ENCODE measurements around the gene IVNS1ABP.
A peak's percentile ranks its signal among the peaks of the same experiment; 100 is the strongest.
"Not testable (repeated sequence)": the region's sequence is repeated elsewhere in the genome, so short reads cannot be mapped to it uniquely, and the experiment has no call there.

The IVNS1ABP gene

DNA sequence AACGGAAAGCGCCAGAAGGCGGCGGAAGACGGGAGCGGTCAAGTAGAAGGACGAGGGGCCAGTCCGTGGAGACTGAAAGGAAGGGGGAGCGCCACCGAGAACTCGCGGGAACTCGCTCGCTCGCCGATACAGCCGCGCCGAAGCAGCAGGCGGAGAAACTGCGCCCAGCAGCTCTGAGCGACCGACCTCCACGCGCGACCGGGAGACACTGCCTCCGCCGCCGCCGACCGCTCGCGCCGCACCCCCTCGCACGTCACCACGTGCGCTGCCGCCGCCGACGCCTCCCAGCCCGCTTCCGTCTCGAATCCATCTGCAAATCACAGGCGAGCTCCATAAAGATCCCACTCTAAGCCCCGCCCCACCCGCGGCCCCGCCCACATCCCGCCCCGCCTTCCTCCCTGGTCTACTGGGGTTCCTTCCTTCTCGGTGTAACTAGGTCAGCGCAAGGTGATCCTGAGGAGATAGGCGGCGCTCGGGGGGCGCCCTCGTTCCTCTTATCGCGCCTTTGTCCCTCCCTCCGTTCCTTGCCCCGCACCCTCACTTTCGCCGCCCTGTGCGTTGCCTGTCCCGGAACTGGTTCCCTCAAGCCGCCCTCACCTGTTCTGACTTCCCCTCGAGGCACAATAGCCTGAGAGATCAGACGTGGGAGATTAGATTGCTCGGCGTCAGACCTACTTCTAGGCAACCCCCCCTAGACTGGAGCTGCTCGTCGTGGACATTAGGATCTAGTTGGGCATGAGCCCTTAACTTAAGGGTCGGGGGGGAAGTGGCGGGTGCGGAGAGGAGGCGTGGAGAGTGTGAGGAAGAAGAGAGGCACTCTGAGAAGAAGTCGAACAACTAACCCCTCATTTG lies at the start of gene IVNS1ABP:
TSS of gene IVNS1ABP (minus strand) at position 210 of the 852 bp plus-strand sequence. CDS start 7,750 bp downstream, outside the sequence.
- peaks cover 26% of the 10 kb centered on the region for H3K36me3 Mint-ChIP-seq (ENCODE audit: low read depth)
- peak within 1 kb of the TSS; percentile 100 for H3K27ac Mint-ChIP-seq
- TF ChIP-seq, protein P1, sequence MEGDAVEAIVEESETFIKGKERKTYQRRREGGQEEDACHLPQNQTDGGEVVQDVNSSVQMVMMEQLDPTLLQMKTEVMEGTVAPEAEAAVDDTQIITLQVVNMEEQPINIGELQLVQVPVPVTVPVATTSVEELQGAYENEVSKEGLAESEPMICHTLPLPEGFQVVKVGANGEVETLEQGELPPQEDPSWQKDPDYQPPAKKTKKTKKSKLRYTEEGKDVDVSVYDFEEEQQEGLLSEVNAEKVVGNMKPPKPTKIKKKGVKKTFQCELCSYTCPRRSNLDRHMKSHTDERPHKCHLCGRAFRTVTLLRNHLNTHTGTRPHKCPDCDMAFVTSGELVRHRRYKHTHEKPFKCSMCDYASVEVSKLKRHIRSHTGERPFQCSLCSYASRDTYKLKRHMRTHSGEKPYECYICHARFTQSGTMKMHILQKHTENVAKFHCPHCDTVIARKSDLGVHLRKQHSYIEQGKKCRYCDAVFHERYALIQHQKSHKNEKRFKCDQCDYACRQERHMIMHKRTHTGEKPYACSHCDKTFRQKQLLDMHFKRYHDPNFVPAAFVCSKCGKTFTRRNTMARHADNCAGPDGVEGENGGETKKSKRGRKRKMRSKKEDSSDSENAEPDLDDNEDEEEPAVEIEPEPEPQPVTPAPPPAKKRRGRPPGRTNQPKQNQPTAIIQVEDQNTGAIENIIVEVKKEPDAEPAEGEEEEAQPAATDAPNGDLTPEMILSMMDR (IDR thresholded peaks at IDR 0.05) = no peak
- H3K27me3 Mint-ChIP-seq (ENCODE audit: low read depth, poor library complexity) = no peaks in the 10 kb centered on the region
- peaks cover 6% of the 10 kb centered on the region for H3K9me3 Mint-ChIP-seq
- peak; percentile 90 for DNase-seq
- peaks cover 64% of the 10 kb centered on the region for H3K4me1 Mint-ChIP-seq
- H3K4me3 Mint-ChIP-seq = peak within 1 kb of the TSS; percentile 96

GRCh38 chr1:185365951-185366350 lies 48.9 kb upstream of the IVNS1ABP start:
- Mint-ChIP-seq H3K4me3 (no peak overlapping the region), H3K27ac (no peak overlapping the region), H3K36me3 (ENCODE audit: low read depth) (no peaks in the 10 kb centered on the region), H3K27me3 (ENCODE audit: low read depth, poor library complexity) (peaks cover 3% of the 10 kb centered on the region), H3K9me3 (peaks cover 17% of the 10 kb centered on the region), H3K4me1 (no peaks in the 10 kb centered on the region)
- DNase-seq = no peak
- TF ChIP-seq, protein P1 (IDR thresholded peaks at IDR 0.05) = no peak

GRCh38 chr1:185364528-185364927 lies 47.5 kb upstream of the IVNS1ABP start:
- H3K27me3 Mint-ChIP-seq (ENCODE audit: low read depth, poor library complexity); H3K27ac Mint-ChIP-seq; H3K36me3 Mint-ChIP-seq (ENCODE audit: low read depth); DNase-seq; H3K4me3 Mint-ChIP-seq; H3K4me1 Mint-ChIP-seq: not testable (repeated sequence)
- peaks cover 20% of the 10 kb centered on the region for H3K9me3 Mint-ChIP-seq

GRCh38 chr1:185363205-185363604 lies 46.2 kb upstream of the IVNS1ABP start:
- H3K27me3 Mint-ChIP-seq (ENCODE audit: low read depth, poor library complexity) = no peaks in the 10 kb centered on the region
- H3K4me1 Mint-ChIP-seq = no peaks in the 10 kb centered on the region
- H3K27ac Mint-ChIP-seq = no peak overlapping the region
- H3K36me3 Mint-ChIP-seq (ENCODE audit: low read depth) = no peaks in the 10 kb centered on the region
- peaks cover 23% of the 10 kb centered on the region for H3K9me3 Mint-ChIP-seq
- no peak for DNase-seq
- TF ChIP-seq, protein P1 (IDR thresholded peaks at IDR 0.05) = no peak
- no peak overlapping the region for H3K4me3 Mint-ChIP-seq

GRCh38 chr1:185360714-185361113 lies 43.7 kb upstream of the IVNS1ABP start:
- Mint-ChIP-seq H3K27ac (no peak overlapping the region), H3K4me3 (no peak overlapping the region), H3K36me3 (ENCODE audit: low read depth) (no peaks in the 10 kb centered on the region), H3K9me3 (peaks cover 23% of the 10 kb centered on the region), H3K4me1 (no peaks in the 10 kb centered on the region), H3K27me3 (ENCODE audit: low read depth, poor library complexity) (no peaks in the 10 kb centered on the region)
- no peak for DNase-seq
- TF ChIP-seq, protein P1 (IDR thresholded peaks at IDR 0.05) = no peak

DNA sequence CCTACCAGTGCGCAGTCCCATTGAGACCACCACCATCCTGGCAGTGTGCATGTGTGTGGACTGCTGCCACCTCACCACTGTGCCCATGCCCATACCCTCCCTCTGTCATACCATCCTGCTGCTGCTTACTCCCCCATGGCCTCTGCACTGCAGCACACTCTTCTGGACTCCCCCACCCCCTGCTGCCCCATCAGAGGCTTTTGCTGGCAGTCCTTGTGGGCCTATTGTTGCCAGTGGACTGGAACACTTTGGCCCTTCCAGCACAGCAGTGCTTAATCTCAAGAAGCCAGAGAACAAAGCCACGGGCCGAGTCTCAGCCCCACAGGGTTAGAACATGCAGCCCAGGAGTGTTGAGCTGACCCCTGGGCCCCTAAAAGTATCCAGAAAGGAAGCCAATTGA lies 41.9 kb upstream of the IVNS1ABP start:
- H3K9me3 Mint-ChIP-seq = peaks cover 23% of the 10 kb centered on the region
- no peaks in the 10 kb centered on the region for H3K27me3 Mint-ChIP-seq (ENCODE audit: low read depth, poor library complexity)
- TF ChIP-seq, protein P1 (IDR thresholded peaks at IDR 0.05) = no peak
- H3K4me1 Mint-ChIP-seq = no peaks in the 10 kb centered on the region
- H3K27ac Mint-ChIP-seq = no peak overlapping the region
- no peak for DNase-seq
- H3K4me3 Mint-ChIP-seq = no peak overlapping the region
- no peaks in the 10 kb centered on the region for H3K36me3 Mint-ChIP-seq (ENCODE audit: low read depth)
